NCI-H1417 (cell line): ENCODE results near the gene LEF1.
"Not testable (repeated sequence)": the region's sequence is repeated elsewhere in the genome, so short reads cannot be mapped to it uniquely, and the experiment has no call there.

Experiments used
- DNase-seq, 3 experiments: peaks; one replicate each; lab custom pipeline; 2025; lab: John Stamatoyannopoulos, UW

The LEF1 gene

GRCh38 chr4:108034565-108034964 lies 134.2 kb downstream of the LEF1 start:
- no peak for DNase-seq

- DNase-seq, result no peak
These were observed 135.4 kb downstream of the LEF1 start for GRCh38 chr4:108033348-108033747.

- DNase-seq, result no peak
These were observed 137.2 kb downstream of the LEF1 start for GRCh38 chr4:108031427-108032083.

GRCh38 chr4:108030332-108030731 lies 138.4 kb downstream of the LEF1 start:
- peak; percentile 28 to 73 (median 33) for DNase-seq

GRCh38 chr4:108029731-108030130 lies 139.0 kb downstream of the LEF1 start:
- no peak for DNase-seq

GRCh38 chr4:108029016-108029720 lies 139.6 kb downstream of the LEF1 start:
- no peak for DNase-seq

- DNase-seq, result no peak
These were observed 143.9 kb downstream of the LEF1 start for GRCh38 chr4:108024878-108025165.

- no peak for DNase-seq
These were observed 144.5 kb downstream of the LEF1 start for GRCh38 chr4:108024085-108024877.

GRCh38 chr4:108018884-108019187 lies 149.9 kb downstream of the LEF1 start:
- no peak for DNase-seq

GRCh38 chr4:108018040-108018883 lies 150.5 kb downstream of the LEF1 start:
- peak; percentile 50 to 85 (median 74) for DNase-seq

GRCh38 chr4:108013955-108014354 lies 154.8 kb downstream of the LEF1 start:
- DNase-seq, result no peak

- no peak for DNase-seq
These were observed 155.4 kb downstream of the LEF1 start for GRCh38 chr4:108013327-108013726.

- DNase-seq, result not testable (repeated sequence)
These were observed 156.3 kb downstream of the LEF1 start for GRCh38 chr4:108012382-108012781.

- no peak for DNase-seq
These were observed 158.6 kb downstream of the LEF1 start for GRCh38 chr4:108010167-108010566.

GRCh38 chr4:108008721-108009120 lies 160.0 kb downstream of the LEF1 start:
- DNase-seq, result no peak

GRCh38 chr4:108007984-108008383 lies 160.7 kb downstream of the LEF1 start:
- no peak for DNase-seq

GRCh38 chr4:108006361-108006760 lies 162.4 kb downstream of the LEF1 start:
- DNase-seq, result no peak

- DNase-seq, result no peak
These were observed 162.9 kb downstream of the LEF1 start for GRCh38 chr4:108005807-108006206.

- DNase-seq, result no peak
These were observed 164.1 kb downstream of the LEF1 start for GRCh38 chr4:108004646-108005045.

GRCh38 chr4:108003982-108004515 lies 164.7 kb downstream of the LEF1 start:
- DNase-seq, result no peak

GRCh38 chr4:108001540-108002135 lies 167.1 kb downstream of the LEF1 start:
- no peak for DNase-seq
